ENCODE results near the gene ABHD16A. TPM values are rescaled to one million over a fixed set of nuclear protein-coding genes. Genes with fewer than 3 reads are reported as not detected.

The ABHD16A gene
- total RNA-seq, 4 donors from 2014 or later = 38.5 to 43.3 (median 40.1) TPM

- DNase-seq = no peak
- Histone ChIP-seq H3K9me3 (no peaks in the 10 kb centered on the region), H3K36me3 (no peaks in the 10 kb centered on the region), H3K27ac (no peak overlapping the region), H3K27me3 (no peaks in the 10 kb centered on the region), H3K4me1 (peaks cover 6 to 31% (median 21%) of the 10 kb centered on the region in 3 donors), H3K4me3 (no peak overlapping the region)
- intact Hi-C loops (cut with DNase I) = no loop called here
- no peak for TF ChIP-seq CTCF (IDR thresholded peaks at IDR 0.05)
- TF ChIP-seq POLR2A (IDR thresholded peaks at IDR 0.05) = no peak
- 85% methylated on average over 4 of the region's 10 CpGs; no CpG with 5 or more reads in 1 of the 2 donors for WGBS, 2 donors
These were observed 4.6 kb upstream of the ABHD16A start for GRCh38 chr6:31707701-31708100.

- intact Hi-C loops (cut with DNase I) = no loop called here
- Histone ChIP-seq H3K4me1 (peaks cover 13 to 30% (median 20%) of the 10 kb centered on the region in 3 donors), H3K9me3 (no peaks in the 10 kb centered on the region), H3K36me3 (peaks cover 0 to under 1% (median 0%) of the 10 kb centered on the region in 3 donors), H3K27ac (no peak within 1 kb of the TSS), H3K27me3 (no peaks in the 10 kb centered on the region), H3K4me3 (no peak within 1 kb of the TSS)
- WGBS, 2 donors = 63% methylated on average over 3 of the region's 3 CpGs; no CpG with 5 or more reads in 1 of the 2 donors
- DNase-seq = no peak
- TF ChIP-seq CTCF (IDR thresholded peaks at IDR 0.05) (no peak), POLR2A (IDR thresholded peaks at IDR 0.05) (no peak)
These were observed 3.5 kb upstream of the ABHD16A start, which contains the start of gene LY6G6F for GRCh38 chr6:31706599-31706998. Gene LY6G6F, plus strand, starts transcription at chr6:31706866. Its CDS starts 41 bp downstream, at chr6:31706907.

- intact Hi-C loops (cut with DNase I) = no loop called here
- DNase-seq = no peak
- 77 to 87% methylated on average over 5 of the region's 6 CpGs for WGBS, 2 donors
- TF ChIP-seq CTCF (IDR thresholded peaks at IDR 0.05) (no peak), POLR2A (IDR thresholded peaks at IDR 0.05) (no peak)
- peaks cover 16 to 30% (median 20%) of the 10 kb centered on the region in 3 donors for H3K4me1 ChIP-seq
- H3K27ac ChIP-seq = no peak overlapping the region
- peaks cover 0 to 4% (median 0%) of the 10 kb centered on the region in 3 donors for H3K36me3 ChIP-seq
- no peaks in the 10 kb centered on the region for H3K9me3 ChIP-seq
- no peak overlapping the region for H3K4me3 ChIP-seq
- no peaks in the 10 kb centered on the region for H3K27me3 ChIP-seq
These were observed 2.8 kb upstream of the ABHD16A start for GRCh38 chr6:31705931-31706330.

GRCh38 chr6:31702405-31702818 lies 712 bp downstream of the ABHD16A start:
- no peak for DNase-seq
- no peak for TF ChIP-seq POLR2A (IDR thresholded peaks at IDR 0.05)
- no peak for TF ChIP-seq CTCF (IDR thresholded peaks at IDR 0.05)
- 0 to 1% methylated on average over 10 of the region's 10 CpGs for WGBS, 2 donors
- Histone ChIP-seq H3K27ac (peak overlapping the region; percentile 96 to 99 (median 99)), H3K4me3 (peak overlapping the region; percentile 64 to 96 (median 81)), H3K27me3 (no peaks in the 10 kb centered on the region), H3K36me3 (peaks cover 0 to 38% (median 4%) of the 10 kb centered on the region in 3 donors), H3K9me3 (no peaks in the 10 kb centered on the region), H3K4me1 (peaks cover 14 to 48% (median 21%) of the 10 kb centered on the region in 3 donors)
- intact Hi-C loops (cut with DNase I) = no loop called here

GRCh38 chr6:31701666-31702404 lies 1.3 kb downstream of the ABHD16A start:
- intact Hi-C loops (cut with DNase I) = no loop called here
- no peaks in the 10 kb centered on the region for H3K9me3 ChIP-seq
- peak overlapping the region in 3 of 4 donors; percentile 96 to 99 (median 99) for H3K27ac ChIP-seq
- peaks cover 14 to 48% (median 21%) of the 10 kb centered on the region in 3 donors for H3K4me1 ChIP-seq
- no peak for DNase-seq
- peak overlapping the region; percentile 64 to 96 (median 81) for H3K4me3 ChIP-seq
- 21 to 39% methylated on average over 4 to 7 of the region's 7 CpGs for WGBS, 2 donors
- H3K36me3 ChIP-seq = peaks cover 0 to 44% (median 5%) of the 10 kb centered on the region in 3 donors
- TF ChIP-seq POLR2A (IDR thresholded peaks at IDR 0.05) = no peak
- no peaks in the 10 kb centered on the region for H3K27me3 ChIP-seq
